Measurements from ENCODE around the gene CCR6.
"Not testable (repeated sequence)": the region's sequence is repeated elsewhere in the genome, so short reads cannot be mapped to it uniquely, and the experiment has no call there.

The CCR6 gene

GRCh38 chr6:167171300-167171699 lies 48.4 kb downstream of the CCR6 start:
- not testable (repeated sequence) for H3K4me3 ChIP-seq (ENCODE audit: low read length); DNase-seq (ENCODE audit: low read depth)

GRCh38 chr6:167172011-167172410 lies 49.1 kb downstream of the CCR6 start:
- not testable (repeated sequence) for DNase-seq (ENCODE audit: low read depth); H3K4me3 ChIP-seq (ENCODE audit: low read length)

- not testable (repeated sequence) for DNase-seq (ENCODE audit: low read depth); H3K4me3 ChIP-seq (ENCODE audit: low read length)
Observed at GRCh38 chr6:167177271-167177670, 54.4 kb downstream of the CCR6 start.

- not testable (repeated sequence) for H3K4me3 ChIP-seq (ENCODE audit: low read length); DNase-seq (ENCODE audit: low read depth)
Observed at GRCh38 chr6:167178896-167179655, 56.2 kb downstream of the CCR6 start.

GRCh38 chr6:167180086-167180485 lies 57.2 kb downstream of the CCR6 start:
- H3K4me3 ChIP-seq (ENCODE audit: low read length); DNase-seq (ENCODE audit: low read depth): not testable (repeated sequence)

GRCh38 chr6:167181351-167181750 lies 58.5 kb downstream of the CCR6 start:
- DNase-seq (ENCODE audit: low read depth); H3K4me3 ChIP-seq (ENCODE audit: low read length): not testable (repeated sequence)

GRCh38 chr6:167182913-167183314 lies 60.0 kb downstream of the CCR6 start:
- not testable (repeated sequence) for DNase-seq (ENCODE audit: low read depth); H3K4me3 ChIP-seq (ENCODE audit: low read length)

GRCh38 chr6:167185101-167185500 lies 62.2 kb downstream of the CCR6 start:
- DNase-seq (ENCODE audit: low read depth); H3K4me3 ChIP-seq (ENCODE audit: low read length): not testable (repeated sequence)

- not testable (repeated sequence) for DNase-seq (ENCODE audit: low read depth); H3K4me3 ChIP-seq (ENCODE audit: low read length)
Observed at GRCh38 chr6:167187275-167187674, 64.4 kb downstream of the CCR6 start.
